ENCODE data around the gene CPZ.
"Not testable (repeated sequence)": the region's sequence is repeated elsewhere in the genome, so short reads cannot be mapped to it uniquely, and the experiment has no call there.

CPZ gene

GRCh38 chr4:8648816-8649630, 56.5 kb downstream of the CPZ start:
- in situ Hi-C loops (cut with HindIII; ENCODE audit: low sequenced_read_pairs) = no loop called here

DNA sequence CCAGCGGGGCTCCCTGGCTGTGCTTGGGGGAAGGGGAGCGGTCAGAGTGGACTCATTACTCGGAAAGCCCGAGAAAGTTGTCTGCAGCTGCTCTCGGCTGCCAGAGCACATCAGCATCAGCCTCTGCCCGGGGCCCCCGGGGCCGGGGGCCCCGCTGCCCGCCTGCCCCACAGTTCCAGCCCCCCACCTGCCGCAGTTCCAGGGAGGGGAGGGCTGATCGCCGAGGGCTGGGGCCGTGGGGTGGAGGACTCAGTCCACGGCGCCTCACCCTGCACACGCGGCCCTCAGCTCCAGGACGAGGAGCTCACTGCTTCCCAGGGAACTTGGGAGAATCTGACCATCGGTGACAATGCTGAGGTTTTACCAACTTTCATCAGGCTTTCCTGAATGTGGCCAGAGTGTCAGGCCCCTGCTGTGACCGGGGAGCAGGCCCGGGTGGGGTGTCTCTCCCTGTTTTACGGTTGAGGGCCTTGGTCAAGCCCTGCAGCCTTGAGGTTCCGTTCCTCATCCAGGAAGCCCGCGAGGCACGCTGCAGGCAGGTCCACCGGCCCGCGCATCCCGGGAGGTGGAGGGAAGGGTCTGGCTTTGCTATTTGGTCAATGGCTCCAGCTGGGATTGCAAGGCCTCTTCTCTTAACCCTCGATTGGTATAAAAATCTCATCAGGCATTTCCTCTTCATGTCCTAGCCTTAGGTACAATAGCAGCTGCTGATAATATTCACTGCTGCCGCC, 57.2 kb downstream of the CPZ start:
- in situ Hi-C loops (cut with HindIII; ENCODE audit: low sequenced_read_pairs) = no loop called here

DNA sequence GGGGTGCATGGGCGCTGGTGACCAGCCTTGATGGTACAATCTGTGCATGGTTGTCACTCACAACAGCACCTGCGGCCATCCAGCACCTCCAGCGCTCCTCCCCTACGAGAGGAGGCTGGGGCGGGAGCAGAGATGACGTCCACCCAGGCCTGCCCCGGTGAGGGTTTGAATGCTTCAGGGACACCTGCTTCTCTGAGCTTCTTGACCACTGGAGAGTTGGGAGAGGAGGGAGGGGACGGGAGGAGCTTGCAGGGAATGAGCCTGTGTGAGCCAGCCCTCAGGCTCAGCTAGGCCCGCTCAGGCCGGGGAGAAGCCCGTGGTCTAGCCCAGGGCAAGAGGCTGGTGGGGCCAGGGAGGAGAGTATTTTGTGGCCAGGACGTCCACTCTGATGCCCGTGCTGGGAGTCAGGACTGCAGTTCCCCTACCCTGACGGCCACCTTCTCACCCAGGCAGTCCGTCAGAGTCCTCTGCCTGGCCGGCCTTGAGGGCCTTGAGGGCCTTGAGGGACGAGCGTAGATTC, 59.2 kb downstream of the CPZ start:
- in situ Hi-C loops (cut with HindIII; ENCODE audit: low sequenced_read_pairs) = no loop called here

- in situ Hi-C loops (cut with HindIII; ENCODE audit: low sequenced_read_pairs) = no loop called here
Measured at GRCh38 chr4:8652181-8653078, 59.9 kb downstream of the CPZ start.

DNA sequence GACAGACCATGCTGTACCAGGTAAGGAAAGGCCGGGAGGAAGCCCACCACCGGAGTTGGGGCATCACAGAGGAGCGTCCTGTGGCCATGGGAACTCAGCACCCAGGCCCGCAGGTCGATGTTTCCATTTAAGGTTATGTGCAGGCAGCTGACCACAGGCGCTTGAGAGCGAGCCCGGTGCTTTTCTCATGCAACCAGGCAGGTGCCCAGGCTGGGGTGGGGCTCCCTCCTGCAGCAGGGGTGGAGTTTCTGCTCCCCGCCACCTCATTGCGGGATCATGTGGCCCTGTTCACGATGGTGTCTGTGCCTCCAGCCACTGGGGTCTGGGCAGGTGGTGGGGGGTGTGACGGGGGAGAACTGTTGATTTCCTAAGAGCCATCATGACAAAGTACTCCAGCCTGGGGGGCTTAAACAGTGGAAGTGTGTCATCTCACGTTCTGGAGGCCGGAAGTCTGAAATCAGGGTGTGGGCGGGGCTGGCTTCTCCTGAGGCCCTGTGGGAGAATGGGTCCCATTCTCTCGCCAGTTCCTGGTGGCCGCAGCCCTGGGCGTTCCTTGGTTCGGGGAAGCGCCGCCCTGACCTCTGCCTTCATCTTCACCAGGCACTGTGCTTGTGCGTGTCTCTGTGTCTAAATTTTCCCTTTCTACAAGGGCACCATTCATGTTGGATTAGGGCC, 60.9 kb downstream of the CPZ start:
- in situ Hi-C loops (cut with HindIII; ENCODE audit: low sequenced_read_pairs) = no loop called here

- in situ Hi-C loops (cut with HindIII; ENCODE audit: low sequenced_read_pairs) = not testable (repeated sequence)
Measured at GRCh38 chr4:8654139-8654538, 61.6 kb downstream of the CPZ start.

GRCh38 chr4:8655411-8656184, 63.0 kb downstream of the CPZ start:
- in situ Hi-C loops (cut with HindIII; ENCODE audit: low sequenced_read_pairs) = no loop called here

DNA sequence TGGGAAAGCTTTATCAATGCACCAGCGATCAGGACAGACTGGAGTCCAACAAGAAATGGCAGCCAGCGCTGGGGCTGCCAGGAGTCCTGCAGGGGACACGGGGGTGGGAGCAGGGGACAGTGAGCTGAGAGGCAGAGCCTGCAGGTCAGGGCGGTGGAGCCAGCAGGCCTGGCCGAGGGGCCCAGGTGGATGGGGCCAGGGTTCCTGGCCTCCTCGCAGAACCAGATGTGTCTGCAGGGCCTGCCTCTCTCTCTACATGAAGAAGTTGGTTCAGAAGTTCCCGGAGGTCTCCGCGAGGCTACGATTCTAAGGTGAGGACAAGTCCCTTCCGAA, 63.6 kb downstream of the CPZ start:
- in situ Hi-C loops (cut with HindIII; ENCODE audit: low sequenced_read_pairs) = no loop called here

- in situ Hi-C loops (cut with HindIII; ENCODE audit: low sequenced_read_pairs) = no loop called here
Measured at GRCh38 chr4:8656711-8657380, 64.3 kb downstream of the CPZ start.

- in situ Hi-C loops (cut with HindIII; ENCODE audit: low sequenced_read_pairs) = no loop called here
Measured at GRCh38 chr4:8657381-8658088, 65.0 kb downstream of the CPZ start.

- in situ Hi-C loops (cut with HindIII; ENCODE audit: low sequenced_read_pairs) = no loop called here
Measured at GRCh38 chr4:8662776-8663175, 70.2 kb downstream of the CPZ start.

DNA sequence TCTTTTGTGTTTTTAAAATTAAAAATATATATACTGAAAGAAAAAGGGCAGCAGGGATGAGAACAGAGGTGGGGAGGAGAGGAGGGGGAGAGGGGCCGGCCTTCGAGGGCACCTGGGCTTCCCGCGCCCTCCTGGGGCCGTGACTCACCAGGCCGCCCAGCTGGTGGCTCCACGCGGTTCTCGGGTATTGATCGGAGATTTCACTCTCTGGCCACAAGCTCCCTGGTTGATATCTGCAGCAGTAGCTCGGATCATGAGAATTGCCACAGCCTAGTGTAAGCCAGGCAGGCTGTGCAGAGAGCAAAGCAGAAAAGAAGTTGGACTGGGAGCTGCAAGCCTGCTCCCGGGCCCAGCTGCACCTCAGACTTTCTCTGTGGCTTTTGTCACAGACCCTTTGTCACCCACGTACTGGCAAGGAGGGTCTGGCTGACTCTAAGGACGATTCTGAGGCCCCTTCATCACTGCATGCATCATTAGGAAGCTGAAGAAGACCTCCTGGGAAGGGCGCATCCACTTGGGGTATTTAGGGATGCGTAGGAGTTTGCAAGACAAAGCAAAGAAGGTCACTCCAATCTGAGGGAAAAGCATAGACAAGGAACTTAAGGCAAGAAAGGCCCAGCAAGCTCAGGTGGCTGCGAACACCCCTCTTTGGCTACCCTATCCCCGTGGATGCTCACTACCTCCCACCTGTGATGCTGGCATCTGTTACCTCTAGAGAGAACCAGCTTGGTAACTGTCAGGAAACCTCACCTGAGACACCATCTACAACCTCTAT, 71.7 kb downstream of the CPZ start:
- in situ Hi-C loops (cut with HindIII; ENCODE audit: low sequenced_read_pairs) = no loop called here

GRCh38 chr4:8664976-8665375, 72.4 kb downstream of the CPZ start:
- in situ Hi-C loops (cut with HindIII; ENCODE audit: low sequenced_read_pairs) = no loop called here

GRCh38 chr4:8665406-8666360, 73.1 kb downstream of the CPZ start:
- in situ Hi-C loops (cut with HindIII; ENCODE audit: low sequenced_read_pairs) = no loop called here

DNA sequence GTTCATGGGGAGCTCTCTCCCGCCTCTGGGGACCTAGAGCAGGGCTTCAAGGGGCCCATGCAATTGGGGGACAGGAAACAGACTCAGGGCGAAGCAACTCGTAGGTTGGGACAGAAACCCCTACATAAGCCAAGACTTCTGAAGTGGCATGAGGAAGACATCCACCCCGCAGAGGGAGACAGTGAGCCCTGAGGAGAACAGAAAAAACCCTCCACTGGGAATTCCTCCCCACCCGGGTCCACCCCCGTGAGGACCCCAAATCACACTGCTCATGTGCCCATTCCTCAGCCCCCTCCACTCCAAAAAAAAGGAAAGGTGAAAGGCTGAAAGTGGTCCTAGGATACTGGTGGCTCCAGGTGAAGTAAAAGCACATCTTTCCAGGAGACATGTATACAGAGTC, 74.0 kb downstream of the CPZ start:
- in situ Hi-C loops (cut with HindIII; ENCODE audit: low sequenced_read_pairs) = no loop called here
